AG04449 (cell line): ENCODE data around the gene FIGNL1.

Source experiments
- CTCF ChIA-PET: fragments of 350-600 bp; formaldehyde crosslinking; extraction: SDS; loops from one replicate; lab custom pipeline; 2021; ENCODE audit warnings: antibody characterized with exemption; lab: Yijun Ruan, JAX
- POLR2A ChIA-PET: fragments of 400-600, 350-600 bp; formaldehyde crosslinking; extraction: SDS; loops from one replicate; lab custom pipeline; 2020; ENCODE audit warnings: antibody characterized with exemption, inconsistent platforms; lab: Yijun Ruan, JAX
- DNase-seq: peaks from one replicate; pipeline ENCODE4 v3.0.0-alpha.2; 2010; ENCODE audit warnings: low read depth, low spot score
- H3K4me3 ChIP-seq: 2 replicates; pipeline ENCODE4 v1.5.1; 2011; ENCODE audit warnings: low read depth, mild to moderate bottlenecking, control low read depth, low read length
- CTCF ChIP-seq: IDR thresholded peaks from one replicate; pipeline ENCODE4 v1.5.1; 2011; ENCODE audit warnings: mild to moderate bottlenecking, moderate library complexity, low read length, control low read depth, inconsistent platforms; ENCODE audit not compliant: insufficient read depth; ENCODE audit errors: missing control alignments

The FIGNL1 gene

DNA sequence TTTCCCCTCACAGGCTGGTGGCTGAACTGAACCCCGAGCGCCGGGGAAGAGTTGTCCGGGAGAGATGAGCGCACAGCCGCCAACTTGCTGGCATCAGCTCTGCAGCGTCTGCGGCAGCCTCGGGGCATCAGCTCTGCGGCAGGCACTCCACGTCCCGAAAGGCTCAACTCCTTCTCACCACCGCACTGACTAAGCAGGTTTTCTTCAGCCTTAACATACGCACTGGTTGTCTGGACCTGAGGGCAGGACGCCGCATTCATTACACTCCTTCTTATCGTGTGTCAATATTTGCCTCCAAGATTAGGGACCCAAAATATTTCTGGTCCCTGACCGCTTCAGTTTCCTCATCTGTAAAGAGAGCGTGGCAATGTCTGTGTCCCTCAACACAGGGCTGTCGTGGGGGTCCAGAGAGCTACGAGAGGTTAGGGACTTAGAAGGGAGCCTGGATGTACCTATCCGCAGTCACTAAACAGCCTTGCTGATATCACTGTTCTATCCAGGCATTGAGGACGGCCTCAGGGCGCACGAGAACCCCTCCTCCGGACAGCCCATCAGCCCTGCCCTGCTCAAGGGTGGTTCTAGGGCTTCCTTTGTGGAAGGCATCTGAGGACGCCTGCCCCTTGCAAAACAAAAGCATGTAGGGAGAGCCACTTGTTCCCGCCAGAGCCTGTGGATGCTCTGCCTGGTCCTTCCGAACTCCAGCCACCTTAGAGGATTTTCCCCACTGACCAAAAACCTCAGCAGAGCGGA is 42.8 kb upstream of the FIGNL1 start:
- CTCF ChIA-PET = no interaction called here
- no peak for TF ChIP-seq CTCF
- no peak overlapping the region for H3K4me3 ChIP-seq
- no peak for DNase-seq
- POLR2A ChIA-PET = no interaction called here

DNA sequence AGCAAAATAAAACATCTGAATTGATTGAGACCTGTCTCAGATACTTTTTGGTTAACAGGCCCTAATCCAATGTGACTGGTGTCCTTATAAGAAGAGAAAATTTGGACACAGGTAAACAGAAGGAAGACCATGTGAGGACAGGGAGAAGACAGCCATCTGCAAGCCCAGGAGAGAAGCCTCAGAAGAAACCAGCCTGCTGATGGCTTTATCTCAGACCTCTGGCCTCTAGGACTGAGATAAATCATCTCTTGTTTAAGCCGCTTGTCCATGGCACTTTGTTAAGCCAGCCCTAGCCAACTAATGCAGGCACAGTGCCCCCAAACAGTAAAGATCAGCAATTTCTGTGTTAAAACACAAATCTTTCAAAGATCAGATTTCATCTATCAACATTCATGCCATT is 41.8 kb upstream of the FIGNL1 start:
- no peak for TF ChIP-seq CTCF
- POLR2A ChIA-PET = no interaction called here
- DNase-seq = no peak
- no peak overlapping the region for H3K4me3 ChIP-seq
- CTCF ChIA-PET = interaction anchor here (0.5 to 1.7 kb wide), 2 partner anchors 22 to 649 kb away, joined by 3 read pairs; no protein-coding TSS in a partner anchor

DNA sequence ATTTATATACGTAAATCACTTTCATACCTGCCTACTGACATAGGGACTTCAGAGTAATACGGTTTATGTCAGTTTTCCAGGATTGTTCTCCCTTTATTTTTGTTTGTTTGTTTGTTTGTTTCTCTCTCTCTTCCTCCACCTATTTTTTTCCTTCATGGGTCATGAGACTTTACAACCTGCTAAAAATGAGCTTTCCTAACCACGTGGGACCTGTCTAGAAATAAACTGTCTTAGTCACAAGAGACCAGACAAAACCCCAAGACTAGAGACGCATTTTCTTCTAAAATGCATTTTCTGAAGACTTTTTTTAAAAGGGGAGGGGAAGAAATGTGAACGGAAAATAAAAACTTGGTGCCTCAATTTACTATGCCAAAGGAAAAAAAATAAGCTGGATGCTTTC is 41.1 kb upstream of the FIGNL1 start:
- no peak for TF ChIP-seq CTCF
- CTCF ChIA-PET = interaction anchor here (0.8 to 1.7 kb wide), 2 partner anchors 650 to 670 kb away, joined by 3 read pairs; no protein-coding TSS in a partner anchor
- H3K4me3 ChIP-seq = no peak overlapping the region
- POLR2A ChIA-PET = no interaction called here
- DNase-seq = no peak

- DNase-seq = no peak
- CTCF ChIA-PET = interaction anchor here (1.3 to 2.2 kb wide), 3 partner anchors 13 to 653 kb away, joined by 5 to 7 read pairs (median 6); no protein-coding TSS in a partner anchor
- H3K4me3 ChIP-seq = no peak overlapping the region
- POLR2A ChIA-PET = no interaction called here
- no peak for TF ChIP-seq CTCF
Observed at GRCh38 chr7:50488379-50488778, 38.2 kb upstream of the FIGNL1 start.

- CTCF ChIA-PET = interaction anchor here (1.0 to 3.1 kb wide), 4 partner anchors 19 to 677 kb away, joined by 4 to 10 read pairs (median 6); no protein-coding TSS in a partner anchor
- POLR2A ChIA-PET = no interaction called here
Observed at GRCh38 chr7:50486512-50486911, 36.4 kb upstream of the FIGNL1 start.

GRCh38 chr7:50481867-50482266 is 31.7 kb upstream of the FIGNL1 start:
- ChIA-PET CTCF (interaction anchor here (1.0 to 1.4 kb wide), 2 partner anchors 13 to 659 kb away, joined by 3 to 5 read pairs; no protein-coding TSS in a partner anchor), POLR2A (no interaction called here)
- DNase-seq = no peak
- TF ChIP-seq CTCF = no peak
- H3K4me3 ChIP-seq = no peak overlapping the region

More at GRCh38 chr7:50486512-50486911, 36.4 kb upstream of the FIGNL1 start:
- no peak overlapping the region for H3K4me3 ChIP-seq
- TF ChIP-seq CTCF = no peak
- DNase-seq = no peak
